Fibroblast of lung (primary cell): Measurements from ENCODE around the gene MESP1. TPM values are rescaled to one million over a fixed set of nuclear protein-coding genes. Genes with fewer than 3 reads are reported as not detected.

Source experiments
- DNase-seq, 2 donors: peaks; one replicate each; pipeline versions ENCODE4 v3.0.0 to v3.0.0-alpha.2; 2010; ENCODE audit warnings: low read depth in 2 of 2
- H2AFZ ChIP-seq: 2 replicates; pipeline ENCODE4 v1.5.1; 2012; ENCODE audit warnings: low read length, control low read depth, inconsistent platforms
- H3K27ac ChIP-seq: 2 replicates; pipeline ENCODE4 v1.5.1; 2011; ENCODE audit warnings: low read length, control low read depth; ENCODE audit not compliant: insufficient read depth
- H3K27me3 ChIP-seq: 2 replicates; pipeline ENCODE4 v1.5.1; 2011; ENCODE audit warnings: mild to moderate bottlenecking, low read length; ENCODE audit not compliant: control insufficient read depth, insufficient read depth
- H3K36me3 ChIP-seq: 2 replicates; pipeline ENCODE4 v1.5.1; 2011; ENCODE audit warnings: low read length; ENCODE audit not compliant: control insufficient read depth, insufficient read depth
- H3K4me1 ChIP-seq: 2 replicates; pipeline ENCODE4 v1.5.1; 2011; ENCODE audit warnings: low read length; ENCODE audit not compliant: control insufficient read depth, insufficient read depth; ENCODE audit errors: extremely low read depth
- H3K4me2 ChIP-seq: 2 replicates; pipeline ENCODE4 v1.5.1; 2011; ENCODE audit warnings: low read length, control low read depth; ENCODE audit not compliant: insufficient read depth; ENCODE audit errors: extremely low read depth
- H3K4me3 ChIP-seq, 4 experiments: fragments of 200-600 bp in 1 of 4; sonication (generic) in 1 of 4; replicated peaks in 1 of 4; 2 replicates each; pipeline ENCODE4 v1.5.1; 2011 to 2016; ENCODE audit warnings: low read length in 4 of 4, low read depth in 3 of 4, mild to moderate bottlenecking in 3 of 4, control low read depth in 2 of 4, inconsistent platforms in 1 of 4, mixed read lengths in 1 of 4; ENCODE audit not compliant: insufficient read depth in 1 of 4; ENCODE audit errors: control extremely low read depth in 1 of 4
- H3K79me2 ChIP-seq: 2 replicates; pipeline ENCODE4 v1.5.1; 2012; ENCODE audit warnings: mild to moderate bottlenecking, low read length, inconsistent platforms; ENCODE audit not compliant: control insufficient read depth, insufficient read depth
- H3K9ac ChIP-seq: 2 replicates; pipeline ENCODE4 v1.5.1; 2011; ENCODE audit warnings: mild to moderate bottlenecking, low read length, control low read depth; ENCODE audit not compliant: insufficient read depth
- H3K9me3 ChIP-seq: 2 replicates; pipeline ENCODE4 v1.5.1; 2012; ENCODE audit warnings: low read depth, low read length; ENCODE audit not compliant: control insufficient read depth, insufficient read depth
- H4K20me1 ChIP-seq: 2 replicates; pipeline ENCODE4 v1.5.1; 2011; ENCODE audit warnings: low read length; ENCODE audit not compliant: control insufficient read depth, insufficient read depth; ENCODE audit errors: extremely low read depth
- CTCF ChIP-seq, 2 donors: IDR thresholded peaks in 1 of 2; conservative IDR thresholded peaks in 1 of 2; 1 replicate in 1 of 2; 2 replicates in 1 of 2; pipeline ENCODE4 v1.5.1; 2011 to 2012; ENCODE audit warnings: low read length in 2 of 2, control low read depth in 1 of 2, inconsistent platforms in 1 of 2, low read depth in 1 of 2, mild to moderate bottlenecking in 1 of 2
- EZH2 ChIP-seq: IDR thresholded peaks from 2 replicates; pipeline ENCODE4 v1.5.1; 2012; ENCODE audit warnings: low read length, control low read depth, mild to moderate bottlenecking; ENCODE audit errors: missing control alignments
- polyA plus RNA-seq, 2 donors: library from polyadenylated mRNA; depleted of rRNA in 1 of 2; stranded (reverse) in 1 of 2; unstranded in 1 of 2; fragments of >200 nt; gene quantifications; 2 replicates each; pipeline ENCODE4 v1.2.1, GENCODE V29; 2011 to 2012; ENCODE audit warnings: missing spikeins in 1 of 2
- total RNA-seq: library from RNA; depleted of rRNA; stranded (reverse); fragments of >200 nt; gene quantifications from 2 replicates; pipeline ENCODE4 v1.2.1, GENCODE V29; 2014

MESP1 gene
- total and polyA plus RNA-seq, 2 donors (not counting 1 experiment from before 2014, with no cell fraction given): 1.3 TPM; not detected in 1

- DNase-seq: peak in 1 of 2 donors; percentile 65
- H3K79me2 ChIP-seq: no peaks in the 10 kb centered on the region
- H4K20me1 ChIP-seq: no peaks in the 10 kb centered on the region
- H3K9me3 ChIP-seq: no peaks in the 10 kb centered on the region
- no peak overlapping the region for H3K4me3 ChIP-seq
- no peak overlapping the region for H3K9ac ChIP-seq
- H3K36me3 ChIP-seq: no peaks in the 10 kb centered on the region
- H2AFZ ChIP-seq: no peak overlapping the region
- H3K27me3 ChIP-seq: no peaks in the 10 kb centered on the region
- TF ChIP-seq EZH2: no peak
- no peak for TF ChIP-seq CTCF (conservative IDR thresholded peaks at IDR 0.05 in 1 of 2, IDR thresholded peaks at IDR 0.05 in 1 of 2; ENCODE audit: low read depth in 1 of 2, low read length in 2 of 2)
- H3K4me1 ChIP-seq: peaks cover 6% of the 10 kb centered on the region
- no peak overlapping the region for H3K27ac ChIP-seq
- H3K4me2 ChIP-seq: no peak overlapping the region
Measured at GRCh38 chr15:89768071-89768500, 17.0 kb upstream of the MESP1 start.

- Histone ChIP-seq H3K27ac (no peak overlapping the region), H3K9me3 (no peaks in the 10 kb centered on the region), H3K4me2 (no peak overlapping the region), H3K27me3 (no peaks in the 10 kb centered on the region), H3K9ac (no peak overlapping the region), H3K4me1 (peaks cover 6% of the 10 kb centered on the region), H3K36me3 (no peaks in the 10 kb centered on the region), H4K20me1 (no peaks in the 10 kb centered on the region), H3K79me2 (no peaks in the 10 kb centered on the region), H3K4me3 (no peak overlapping the region), H2AFZ (no peak overlapping the region)
- DNase-seq: no peak
- TF ChIP-seq CTCF (conservative IDR thresholded peaks at IDR 0.05 in 1 of 2, IDR thresholded peaks at IDR 0.05 in 1 of 2; ENCODE audit: low read depth in 1 of 2, low read length in 2 of 2): no peak
- no peak for TF ChIP-seq EZH2
Measured at GRCh38 chr15:89767411-89767915, 16.4 kb upstream of the MESP1 start.

- Histone ChIP-seq H4K20me1 (no peaks in the 10 kb centered on the region), H3K9me3 (no peaks in the 10 kb centered on the region), H3K4me2 (no peak overlapping the region), H2AFZ (no peak overlapping the region), H3K79me2 (no peaks in the 10 kb centered on the region), H3K4me1 (peaks cover 6% of the 10 kb centered on the region), H3K27ac (no peak overlapping the region), H3K27me3 (no peaks in the 10 kb centered on the region), H3K4me3 (no peak overlapping the region), H3K9ac (no peak overlapping the region), H3K36me3 (no peaks in the 10 kb centered on the region)
- TF ChIP-seq EZH2 (no peak), CTCF (conservative IDR thresholded peaks at IDR 0.05 in 1 of 2, IDR thresholded peaks at IDR 0.05 in 1 of 2; ENCODE audit: low read depth in 1 of 2, low read length in 2 of 2) (no peak)
- DNase-seq: no peak
Measured at GRCh38 chr15:89766357-89767311, 15.6 kb upstream of the MESP1 start.
